Peyer's patch (tissue), 4 donors: ENCODE measurements around the gene ZNF462.

ENCODE experiments used
- CTCF ChIP-seq, 6 experiments: fragments of 450-650 bp in 4 of 6; fragments of 200-600 bp in 2 of 6; sonication (generic) in 1 of 6; IDR thresholded peaks; one replicate each; pipeline ENCODE4 v1.5.1; 2017 to 2019; ENCODE audit warnings: antibody characterized with exemption in 6 of 6, mild to moderate bottlenecking in 3 of 6, moderate library complexity in 1 of 6
- POLR2A ChIP-seq, 2 donors: fragments of 450-650 bp; IDR thresholded peaks; one replicate each; pipeline ENCODE4 v1.5.1; 2017; ENCODE audit warnings: antibody characterized with exemption in 2 of 2, mild to moderate bottlenecking in 2 of 2, moderate library complexity in 2 of 2

- TF ChIP-seq CTCF (IDR thresholded peaks at IDR 0.05) (no peak), POLR2A (IDR thresholded peaks at IDR 0.05) (no peak)
Measured at GRCh38 chr9:107054146-107054545, 191.2 kb downstream of the ZNF462 start.
